ENCODE data around the gene KRT74.

KRT74 gene

GRCh38 chr12:52579468-52580465 lies 6.1 kb upstream of the KRT74 start:
- DNase-seq (no peak), ATAC-seq (ENCODE audit: insufficient read depth, low read depth) (no peak)
- Histone ChIP-seq H3K27ac (ENCODE audit: low read length) (no peak overlapping the region), H3K9me3 (ENCODE audit: insufficient read depth, low read length, severe bottlenecking) (no peaks in the 10 kb centered on the region), H3K4me2 (ENCODE audit: insufficient read depth, low read length) (no peak overlapping the region), H3K9ac (ENCODE audit: low read depth, low read length) (no peak overlapping the region), H3K27me3 (ENCODE audit: insufficient read depth, low read length, poor library complexity) (peaks cover 8% of the 10 kb centered on the region), H3K36me3 (ENCODE audit: insufficient read depth, low read length) (no peaks in the 10 kb centered on the region), H2AFZ (ENCODE audit: low read depth, low read length) (no peak overlapping the region), H3K4me1 (ENCODE audit: insufficient read depth, low read length) (no peaks in the 10 kb centered on the region), H3K4me3 (ENCODE audit: low read depth in 1 of 2, low read length in 2 of 2) (no peak overlapping the region), H4K20me1 (ENCODE audit: insufficient read depth, low read length) (no peaks in the 10 kb centered on the region), H3K79me2 (ENCODE audit: insufficient read depth, low read length) (no peaks in the 10 kb centered on the region)
- TF ChIP-seq CTCF (IDR thresholded peaks at IDR 0.05; ENCODE audit: borderline replicate concordance, extremely low read depth, low read length, poor library complexity, severe bottlenecking) (no peak), EZH2 (IDR thresholded peaks at IDR 0.05; ENCODE audit: borderline replicate concordance, low read depth, low read length, severe bottlenecking) (no peak)

- Histone ChIP-seq H3K4me2 (ENCODE audit: insufficient read depth, low read length) (no peak overlapping the region), H3K4me1 (ENCODE audit: insufficient read depth, low read length) (no peaks in the 10 kb centered on the region), H2AFZ (ENCODE audit: low read depth, low read length) (no peak overlapping the region), H3K9ac (ENCODE audit: low read depth, low read length) (no peak overlapping the region), H3K27ac (ENCODE audit: low read length) (no peak overlapping the region), H3K79me2 (ENCODE audit: insufficient read depth, low read length) (no peaks in the 10 kb centered on the region), H3K36me3 (ENCODE audit: insufficient read depth, low read length) (no peaks in the 10 kb centered on the region), H3K27me3 (ENCODE audit: insufficient read depth, low read length, poor library complexity) (peaks cover 8% of the 10 kb centered on the region), H4K20me1 (ENCODE audit: insufficient read depth, low read length) (0 out of 2 replicates have a peak, but pooled peaks cover 3% of the 10 kb centered on the region), H3K4me3 (ENCODE audit: low read depth in 1 of 2, low read length in 2 of 2) (no peak overlapping the region), H3K9me3 (ENCODE audit: insufficient read depth, low read length, severe bottlenecking) (no peaks in the 10 kb centered on the region)
- no peak for DNase-seq
- no peak for TF ChIP-seq CTCF (IDR thresholded peaks at IDR 0.05; ENCODE audit: borderline replicate concordance, extremely low read depth, low read length, poor library complexity, severe bottlenecking)
- TF ChIP-seq EZH2 (IDR thresholded peaks at IDR 0.05; ENCODE audit: borderline replicate concordance, low read depth, low read length, severe bottlenecking), result no peak
- no peak for ATAC-seq (ENCODE audit: insufficient read depth, low read depth)
Observed at GRCh38 chr12:52578469-52578868, 4.8 kb upstream of the KRT74 start.

DNA sequence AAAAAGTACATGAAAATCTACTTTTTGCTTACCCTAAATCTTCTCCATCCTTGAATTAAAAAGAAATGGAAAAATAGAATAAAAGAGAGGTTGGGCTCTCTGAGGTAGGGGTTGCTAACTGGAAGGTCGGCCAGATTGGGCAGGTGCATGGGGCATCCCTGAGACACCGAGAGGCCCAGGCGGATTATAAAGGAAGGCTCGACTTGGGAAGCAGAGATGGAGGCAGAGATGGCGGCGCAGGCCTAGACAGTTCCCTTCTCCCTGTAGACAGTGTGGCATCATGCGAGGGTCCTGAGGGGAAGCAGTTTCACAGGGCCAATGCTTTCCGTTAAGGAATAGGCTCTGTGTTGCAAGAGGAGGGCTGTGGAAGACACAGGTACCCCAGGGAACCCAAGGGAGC lies 3.7 kb upstream of the KRT74 start:
- TF ChIP-seq EZH2 (IDR thresholded peaks at IDR 0.05; ENCODE audit: borderline replicate concordance, low read depth, low read length, severe bottlenecking) (no peak), CTCF (IDR thresholded peaks at IDR 0.05; ENCODE audit: borderline replicate concordance, extremely low read depth, low read length, poor library complexity, severe bottlenecking) (no peak)
- DNase-seq, result no peak
- Histone ChIP-seq H3K4me3 (ENCODE audit: low read depth in 1 of 2, low read length in 2 of 2) (no peak overlapping the region), H3K36me3 (ENCODE audit: insufficient read depth, low read length) (no peaks in the 10 kb centered on the region), H3K9me3 (ENCODE audit: insufficient read depth, low read length, severe bottlenecking) (no peaks in the 10 kb centered on the region), H3K4me1 (ENCODE audit: insufficient read depth, low read length) (no peaks in the 10 kb centered on the region), H3K4me2 (ENCODE audit: insufficient read depth, low read length) (no peak overlapping the region), H3K27me3 (ENCODE audit: insufficient read depth, low read length, poor library complexity) (peaks cover 13% of the 10 kb centered on the region), H3K27ac (ENCODE audit: low read length) (no peak overlapping the region), H2AFZ (ENCODE audit: low read depth, low read length) (no peak overlapping the region), H3K79me2 (ENCODE audit: insufficient read depth, low read length) (no peaks in the 10 kb centered on the region), H4K20me1 (ENCODE audit: insufficient read depth, low read length) (0 out of 2 replicates have a peak, but pooled peaks cover 4% of the 10 kb centered on the region), H3K9ac (ENCODE audit: low read depth, low read length) (no peak overlapping the region)
- no peak for ATAC-seq (ENCODE audit: insufficient read depth, low read depth)
